ENCODE results near the gene TGIF2. TPM values are rescaled to one million over a fixed set of nuclear protein-coding genes. Genes with fewer than 3 reads are reported as not detected.

Gene TGIF2
- total and polyA plus RNA-seq, 2 of the 13 experiments (the other 11 are each of a cell fraction or from before 2014, with no cell fraction given), result 41.3 to 53.9 TPM

- TF ChIP-seq ZNF407 (CRISPR knock-in tag; IDR thresholded peaks at IDR 0.05; ENCODE audit: not compliant biosample characterization) (no peak), SOX6 (IDR thresholded peaks at IDR 0.05) (no peak), SOX6 (CRISPR knock-in tag; IDR thresholded peaks at IDR 0.05) (peak; percentile 51; the same call in 1 of the 2 replicates), ZNF557 (CRISPR knock-in tag; IDR thresholded peaks at IDR 0.05) (no peak), YEATS4 (CRISPR knock-in tag; IDR thresholded peaks at IDR 0.05; ENCODE audit: borderline replicate concordance) (0 out of 2 replicates have a peak, but pooled peaks have one; percentile 1), SRSF4 (IDR thresholded peaks at IDR 0.05; ENCODE audit: low read depth, low read length, poor library complexity, severe bottlenecking) (no peak), DNMT3B (CRISPR knock-in tag; conservative IDR thresholded peaks at IDR 0.05) (no peak), ONECUT2 (CRISPR knock-in tag; IDR thresholded peaks at IDR 0.05) (no peak), ATF1 (CRISPR knock-in tag; IDR thresholded peaks at IDR 0.05) (0 out of 2 replicates have a peak, but pooled peaks have one; percentile 35), PLSCR1 (CRISPR knock-in tag; IDR thresholded peaks at IDR 0.05; ENCODE audit: borderline replicate concordance) (no peak), ZNF891 (CRISPR knock-in tag; IDR thresholded peaks at IDR 0.05) (no peak), RCOR2 (CRISPR knock-in tag; IDR thresholded peaks at IDR 0.05) (no peak), ZNF567 (CRISPR knock-in tag; IDR thresholded peaks at IDR 0.05; ENCODE audit: borderline replicate concordance) (no peak), FOXA3 (CRISPR knock-in tag; IDR thresholded peaks at IDR 0.05) (peak; percentile 33), CREB1 (IDR thresholded peaks at IDR 0.05) (peak; percentile 98), CREB1 (CRISPR knock-in tag; IDR thresholded peaks at IDR 0.05) (no peak; the same call in none of the 2 replicates), ERF (CRISPR knock-in tag; IDR thresholded peaks at IDR 0.05) (no peak), RORA (CRISPR knock-in tag; IDR thresholded peaks at IDR 0.05) (no peak)
- TF ChIP-seq, protein P1, sequence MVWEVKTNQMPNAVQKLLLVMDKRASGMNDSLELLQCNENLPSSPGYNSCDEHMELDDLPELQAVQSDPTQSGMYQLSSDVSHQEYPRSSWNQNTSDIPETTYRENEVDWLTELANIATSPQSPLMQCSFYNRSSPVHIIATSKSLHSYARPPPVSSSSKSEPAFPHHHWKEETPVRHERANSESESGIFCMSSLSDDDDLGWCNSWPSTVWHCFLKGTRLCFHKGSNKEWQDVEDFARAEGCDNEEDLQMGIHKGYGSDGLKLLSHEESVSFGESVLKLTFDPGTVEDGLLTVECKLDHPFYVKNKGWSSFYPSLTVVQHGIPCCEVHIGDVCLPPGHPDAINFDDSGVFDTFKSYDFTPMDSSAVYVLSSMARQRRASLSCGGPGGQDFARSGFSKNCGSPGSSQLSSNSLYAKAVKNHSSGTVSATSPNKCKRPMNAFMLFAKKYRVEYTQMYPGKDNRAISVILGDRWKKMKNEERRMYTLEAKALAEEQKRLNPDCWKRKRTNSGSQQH (CRISPR knock-in tag; IDR thresholded peaks at IDR 0.05; ENCODE audit: low read depth), result no peak
- TF ChIP-seq, protein P2, sequence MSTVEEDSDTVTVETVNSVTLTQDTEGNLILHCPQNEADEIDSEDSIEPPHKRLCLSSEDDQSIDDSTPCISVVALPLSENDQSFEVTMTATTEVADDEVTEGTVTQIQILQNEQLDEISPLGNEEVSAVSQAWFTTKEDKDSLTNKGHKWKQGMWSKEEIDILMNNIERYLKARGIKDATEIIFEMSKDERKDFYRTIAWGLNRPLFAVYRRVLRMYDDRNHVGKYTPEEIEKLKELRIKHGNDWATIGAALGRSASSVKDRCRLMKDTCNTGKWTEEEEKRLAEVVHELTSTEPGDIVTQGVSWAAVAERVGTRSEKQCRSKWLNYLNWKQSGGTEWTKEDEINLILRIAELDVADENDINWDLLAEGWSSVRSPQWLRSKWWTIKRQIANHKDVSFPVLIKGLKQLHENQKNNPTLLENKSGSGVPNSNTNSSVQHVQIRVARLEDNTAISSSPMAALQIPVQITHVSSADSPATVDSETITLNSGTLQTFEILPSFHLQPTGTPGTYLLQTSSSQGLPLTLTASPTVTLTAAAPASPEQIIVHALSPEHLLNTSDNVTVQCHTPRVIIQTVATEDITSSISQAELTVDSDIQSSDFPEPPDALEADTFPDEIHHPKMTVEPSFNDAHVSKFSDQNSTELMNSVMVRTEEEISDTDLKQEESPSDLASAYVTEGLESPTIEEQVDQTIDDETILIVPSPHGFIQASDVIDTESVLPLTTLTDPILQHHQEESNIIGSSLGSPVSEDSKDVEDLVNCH (CRISPR knock-in tag; IDR thresholded peaks at IDR 0.05), result no peak
Observed at GRCh38 chr20:36628076-36628475, 54.7 kb downstream of the TGIF2 start (continued).
